Ovary (tissue), 9 donors: ENCODE measurements around the gene GABRR3. TPM values are rescaled to one million over a fixed set of nuclear protein-coding genes. Genes with fewer than 3 reads are reported as not detected.

Experiments
- DNase-seq, 5 donors: peaks; one replicate each; pipeline ENCODE4 v3.0.0-alpha.2; 2019 to 2020
- H3K27ac ChIP-seq, 2 donors: fragments of 200-600 bp; one replicate each; pipeline versions ENCODE4 v1.5.1 to v1.8.0; 2019 to 2022
- H3K27me3 ChIP-seq: fragments of 200-600 bp; one replicate; pipeline ENCODE4 v1.8.0; 2022
- H3K36me3 ChIP-seq: fragments of 200-600 bp; sonication (generic); one replicate; pipeline ENCODE4 v1.5.1; 2019
- H3K4me1 ChIP-seq: one replicate; pipeline ENCODE4 v1.8.1; 2013; ENCODE audit warnings: mild to moderate bottlenecking, moderate library complexity; ENCODE audit not compliant: insufficient read depth
- H3K4me3 ChIP-seq: fragments of 200-600 bp; sonication (generic); one replicate; pipeline ENCODE4 v1.5.1; 2017
- H3K9me3 ChIP-seq, 2 donors: fragments of 200-600 bp in 1 of 2; sonication (generic) in 1 of 2; one replicate each; pipeline versions ENCODE4 v1.5.1 to v1.8.1; 2013 to 2019; ENCODE audit warnings: mild to moderate bottlenecking in 1 of 2, moderate library complexity in 1 of 2
- EP300 ChIP-seq: sonication (generic); formaldehyde crosslinking; IDR thresholded peaks from one replicate; pipeline ENCODE4 v1.6.1; 2017; ENCODE audit warnings: antibody characterized with exemption
- POLR2A ChIP-seq: fragments of 450-650 bp; IDR thresholded peaks from one replicate; pipeline ENCODE4 v1.6.1; 2017; ENCODE audit warnings: antibody characterized with exemption, mild to moderate bottlenecking, moderate library complexity
- WGBS, 3 donors: extraction: QIAGEN DNeasy Blood & Tissue Kit in 1 of 3; methylation state at CpG; one replicate each; pipeline versions ENCODE4 v1.1.5 to v1.1.7; 2013 to 2017; 5-methylcytosine and 5-hydroxymethylcytosine counted together
- intact Hi-C, 4 donors: fragments of 100-400 bp; cut with DNase I; formaldehyde crosslinking; loops; one replicate each; pipeline versions ENCODE4 v1.11.0 to v1.15.1; 2022 to 2023
- polyA plus RNA-seq, 2 donors: library from polyadenylated mRNA; stranded (reverse); fragments of 200-250 nt in 1 of 2; fragments of 350-450 nt in 1 of 2; fragmentation: Illumina TruSeq in 1 of 2; extraction: RNeasy Lipid Tissue Mini Kit (QIAGEN cat#74804) in 1 of 2; gene quantifications; one replicate each; pipeline ENCODE4 v1.2.3, GENCODE V29; 2013 to 2014
- total RNA-seq, 7 donors: library from RNA; depleted of rRNA in 2 of 7; stranded (reverse); fragments of >200 nt in 2 of 7; fragmentation: NEBNext Ultra II Directional in 3 of 7; extraction: Animal tissue kit (Norgen Biotek cat#: 25700) in 3 of 7; gene quantifications; one replicate each; pipeline versions ENCODE4 v1.1.0 to v1.2.4, GENCODE V29; 2016 to 2023
- TF ChIP-seq, protein P1 (sequence below), 3 donors: fragments of 450-650 bp in 2 of 3; fragments of 200-600 bp in 1 of 3; IDR thresholded peaks; one replicate each; pipeline versions ENCODE4 v1.5.1 to v1.8.0; 2016 to 2022; ENCODE audit warnings: antibody characterized with exemption in 3 of 3, mild to moderate bottlenecking in 1 of 3
- donor health status: DM: no; HTN: no; CAD: no; lungs with moderate emphysema.
- donor health status: DM: no; HTN: no; CAD: no.
- donor health status: Bipolar disorder and iron deficiency.
- donor health status: DM: yes; HTN: yes; CAD: no.
- donor health status: DM: no; HTN: no; CAD: no.
- donor health status: DM: yes; HTN: yes; CAD: no.

The GABRR3 gene
- total and polyA plus RNA-seq, 9 donors = not detected

- TF ChIP-seq, protein P1, sequence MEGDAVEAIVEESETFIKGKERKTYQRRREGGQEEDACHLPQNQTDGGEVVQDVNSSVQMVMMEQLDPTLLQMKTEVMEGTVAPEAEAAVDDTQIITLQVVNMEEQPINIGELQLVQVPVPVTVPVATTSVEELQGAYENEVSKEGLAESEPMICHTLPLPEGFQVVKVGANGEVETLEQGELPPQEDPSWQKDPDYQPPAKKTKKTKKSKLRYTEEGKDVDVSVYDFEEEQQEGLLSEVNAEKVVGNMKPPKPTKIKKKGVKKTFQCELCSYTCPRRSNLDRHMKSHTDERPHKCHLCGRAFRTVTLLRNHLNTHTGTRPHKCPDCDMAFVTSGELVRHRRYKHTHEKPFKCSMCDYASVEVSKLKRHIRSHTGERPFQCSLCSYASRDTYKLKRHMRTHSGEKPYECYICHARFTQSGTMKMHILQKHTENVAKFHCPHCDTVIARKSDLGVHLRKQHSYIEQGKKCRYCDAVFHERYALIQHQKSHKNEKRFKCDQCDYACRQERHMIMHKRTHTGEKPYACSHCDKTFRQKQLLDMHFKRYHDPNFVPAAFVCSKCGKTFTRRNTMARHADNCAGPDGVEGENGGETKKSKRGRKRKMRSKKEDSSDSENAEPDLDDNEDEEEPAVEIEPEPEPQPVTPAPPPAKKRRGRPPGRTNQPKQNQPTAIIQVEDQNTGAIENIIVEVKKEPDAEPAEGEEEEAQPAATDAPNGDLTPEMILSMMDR (IDR thresholded peaks at IDR 0.05) = no peak
- Histone ChIP-seq H3K4me1 (no peaks in the 10 kb centered on the region), H3K27me3 (no peaks in the 10 kb centered on the region), H3K27ac (no peak overlapping the region), H3K36me3 (no peaks in the 10 kb centered on the region), H3K4me3 (no peak overlapping the region), H3K9me3 (no peaks in the 10 kb centered on the region)
- WGBS, 3 donors = 93 to 97% (median 93%) methylated on average over 2 of the region's 2 CpGs
- intact Hi-C loops = no loop called here
- DNase-seq = no peak
Measured at GRCh38 chr3:97992547-97993173, 42.5 kb downstream of the GABRR3 start.

GRCh38 chr3:97991293-97991682 lies 43.8 kb downstream of the GABRR3 start:
- Histone ChIP-seq H3K9me3 (no peaks in the 10 kb centered on the region), H3K4me3 (no peak overlapping the region), H3K27me3 (no peaks in the 10 kb centered on the region), H3K27ac (no peak overlapping the region), H3K36me3 (no peaks in the 10 kb centered on the region), H3K4me1 (no peaks in the 10 kb centered on the region)
- intact Hi-C loops = no loop called here
- DNase-seq = no peak
- TF ChIP-seq, protein P1 (IDR thresholded peaks at IDR 0.05) = no peak
- no peak for TF ChIP-seq POLR2A
- TF ChIP-seq EP300 = no peak
- 32 to 52% (median 35%) methylated on average over 5 of the region's 5 CpGs for WGBS, 3 donors

- 10 to 18% (median 12%) methylated on average over 2 of the region's 2 CpGs for WGBS, 3 donors
Measured at GRCh38 chr3:97990624-97991292, 44.4 kb downstream of the GABRR3 start.

GRCh38 chr3:97988784-97989568 lies 46.1 kb downstream of the GABRR3 start:
- Histone ChIP-seq H3K4me3 (no peak overlapping the region), H3K9me3 (no peaks in the 10 kb centered on the region), H3K27me3 (no peaks in the 10 kb centered on the region), H3K36me3 (no peaks in the 10 kb centered on the region), H3K27ac (no peak overlapping the region), H3K4me1 (no peaks in the 10 kb centered on the region)
- DNase-seq = no peak
- WGBS, 3 donors = 96 to 100% (median 98%) methylated on average over 3 of the region's 3 CpGs
- no peak for TF ChIP-seq EP300
- TF ChIP-seq POLR2A = no peak
- TF ChIP-seq, protein P1 (IDR thresholded peaks at IDR 0.05) = no peak
- intact Hi-C loops = no loop called here

More at GRCh38 chr3:97990624-97991292, 44.4 kb downstream of the GABRR3 start:
- H3K9me3 ChIP-seq = no peaks in the 10 kb centered on the region
- TF ChIP-seq POLR2A (no peak), EP300 (no peak)
- no peak overlapping the region for H3K4me3 ChIP-seq
- H3K27me3 ChIP-seq = no peaks in the 10 kb centered on the region
- no peak overlapping the region for H3K27ac ChIP-seq
- H3K4me1 ChIP-seq = no peaks in the 10 kb centered on the region
- intact Hi-C loops = no loop called here
- H3K36me3 ChIP-seq = no peaks in the 10 kb centered on the region
- no peak for DNase-seq
